Pancreas (tissue), 10 donors: ENCODE measurements around the gene AQP3. TPM values are rescaled to one million over a fixed set of nuclear protein-coding genes. Genes with fewer than 3 reads are reported as not detected.

Experiments used
- ATAC-seq, 4 donors: fragments of 200-7000 bp; cut with Tn5 transposase; one replicate each; pipeline versions ENCODE4 v1.8.0 to v1.9.1; 2020; ENCODE audit warnings: mild to moderate bottlenecking in 4 of 4, moderate library complexity in 4 of 4
- DNase-seq, 6 donors: peaks; one replicate each; pipeline ENCODE4 v3.0.0-alpha.2; 2020
- FAIRE-seq: peaks from 2 replicates; lab custom pipeline; 2012; peaks lifted over from hg19 to GRCh38; lab: Jason Lieb, UNC
- H3K27ac ChIP-seq, 4 donors: fragments of 200-600 bp; sonication (generic); 1 replicate in 3 of 4; 2 replicates in 1 of 4; pipeline versions ENCODE4 v1.5.0 to v1.8.0; 2020
- H3K27me3 ChIP-seq, 4 donors: fragments of 200-600 bp; one replicate each; pipeline ENCODE4 v1.8.0; 2021
- H3K36me3 ChIP-seq, 3 donors: fragments of 200-600 bp; sonication (generic) in 1 of 3; one replicate each; pipeline versions ENCODE4 v1.5.0 to v1.8.0; 2020 to 2021
- H3K4me1 ChIP-seq, 3 donors: fragments of 200-600 bp; one replicate each; pipeline ENCODE4 v1.8.0; 2021
- H3K4me3 ChIP-seq, 4 donors: fragments of 200-600 bp; sonication (generic) in 2 of 4; one replicate each; pipeline versions ENCODE4 v1.5.0 to v1.8.0; 2020 to 2021
- H3K9me3 ChIP-seq, 4 donors: fragments of 200-600 bp; one replicate each; pipeline ENCODE4 v1.8.0; 2021
- WGBS, 2 donors: extraction: QIAGEN DNeasy Blood & Tissue Kit; methylation state at CpG; one replicate each; pipeline ENCODE4 v1.1.7; 2013; 5-methylcytosine and 5-hydroxymethylcytosine counted together
- intact Hi-C, 3 donors: fragments of 100-400 bp; cut with DNase I; formaldehyde crosslinking; loops; one replicate each; pipeline versions ENCODE4 v1.11.1 to v1.14.2; 2022
- polyA plus RNA-seq, 2 donors: library from polyadenylated mRNA; stranded (reverse); fragments of 200-250 nt; gene quantifications; one replicate each; pipeline ENCODE4 v1.2.3, GENCODE V29; 2013
- total RNA-seq, 6 donors: library from RNA; stranded (reverse); fragmentation: NEBNext Ultra II Directional in 4 of 6; extraction: Animal tissue kit (Norgen Biotek cat#: 25700) in 4 of 6; gene quantifications; one replicate each; pipeline versions ENCODE4 v1.2.1 to v1.2.4, GENCODE V29; 2021 to 2023
- TF ChIP-seq, protein P1 (sequence below), 4 donors: fragments of 200-600 bp; sonication (generic) in 3 of 4; IDR thresholded peaks; one replicate each; pipeline versions ENCODE4 v1.5.0 to v1.8.0; 2021; ENCODE audit warnings: antibody characterized with exemption in 4 of 4
- donor health status: healthy with polysubstance abuse.
- donor health status: DM: no; HTN: no; CAD: no; lungs with moderate emphysema.
- donor health status: DM: no; HTN: no; CAD: no.
- donor health status: control.
- donor health status: control.
- donor health status: Bipolar disorder and iron deficiency.
- donor health status: DM: yes; HTN: yes; CAD: no.
- donor health status: DM: no; HTN: no; CAD: no.
- donor health status: DM: no; HTN: no; CAD: no.
- donor health status: DM: yes; HTN: yes; CAD: no.

Gene AQP3
- total and polyA plus RNA-seq, 8 donors, result 18.3 to 39.0 (median 21.9) TPM

GRCh38 chr9:33472171-33472880 is 24.9 kb upstream of the AQP3 start:
- ATAC-seq (no peak), FAIRE-seq (no peak), DNase-seq (no peak)
- WGBS, 2 donors, result 75 to 86% methylated on average over 16 of the region's 16 CpGs
- intact Hi-C loops, result no loop called here
- H3K27ac ChIP-seq, result no peak overlapping the region
- H3K4me3 ChIP-seq, result peak overlapping the region in 3 of 4 donors; percentile 88 to 100 (median 99)
- no peaks in the 10 kb centered on the region for H3K9me3 ChIP-seq
- H3K27me3 ChIP-seq, result no peaks in the 10 kb centered on the region
- TF ChIP-seq, protein P1, sequence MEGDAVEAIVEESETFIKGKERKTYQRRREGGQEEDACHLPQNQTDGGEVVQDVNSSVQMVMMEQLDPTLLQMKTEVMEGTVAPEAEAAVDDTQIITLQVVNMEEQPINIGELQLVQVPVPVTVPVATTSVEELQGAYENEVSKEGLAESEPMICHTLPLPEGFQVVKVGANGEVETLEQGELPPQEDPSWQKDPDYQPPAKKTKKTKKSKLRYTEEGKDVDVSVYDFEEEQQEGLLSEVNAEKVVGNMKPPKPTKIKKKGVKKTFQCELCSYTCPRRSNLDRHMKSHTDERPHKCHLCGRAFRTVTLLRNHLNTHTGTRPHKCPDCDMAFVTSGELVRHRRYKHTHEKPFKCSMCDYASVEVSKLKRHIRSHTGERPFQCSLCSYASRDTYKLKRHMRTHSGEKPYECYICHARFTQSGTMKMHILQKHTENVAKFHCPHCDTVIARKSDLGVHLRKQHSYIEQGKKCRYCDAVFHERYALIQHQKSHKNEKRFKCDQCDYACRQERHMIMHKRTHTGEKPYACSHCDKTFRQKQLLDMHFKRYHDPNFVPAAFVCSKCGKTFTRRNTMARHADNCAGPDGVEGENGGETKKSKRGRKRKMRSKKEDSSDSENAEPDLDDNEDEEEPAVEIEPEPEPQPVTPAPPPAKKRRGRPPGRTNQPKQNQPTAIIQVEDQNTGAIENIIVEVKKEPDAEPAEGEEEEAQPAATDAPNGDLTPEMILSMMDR (IDR thresholded peaks at IDR 0.05), result no peak
- H3K36me3 ChIP-seq, result peaks cover 8 to 29% (median 13%) of the 10 kb centered on the region in 3 donors
- H3K4me1 ChIP-seq, result peaks cover 10 to 17% (median 11%) of the 10 kb centered on the region in 3 donors

GRCh38 chr9:33471361-33471760 is 24.0 kb upstream of the AQP3 start:
- TF ChIP-seq, protein P1 (IDR thresholded peaks at IDR 0.05), result no peak
- Histone ChIP-seq H3K27ac (no peak overlapping the region), H3K36me3 (peaks cover 13 to 37% (median 14%) of the 10 kb centered on the region in 3 donors), H3K27me3 (no peaks in the 10 kb centered on the region), H3K4me3 (no peak overlapping the region), H3K9me3 (no peaks in the 10 kb centered on the region), H3K4me1 (peaks cover 10 to 17% (median 11%) of the 10 kb centered on the region in 3 donors)
- intact Hi-C loops, result no loop called here
- ATAC-seq (no peak), FAIRE-seq (no peak), DNase-seq (no peak)
- WGBS, 2 donors, result 78 to 83% methylated on average over 2 of the region's 2 CpGs

GRCh38 chr9:33469891-33470290 is 22.5 kb upstream of the AQP3 start:
- H3K4me3 ChIP-seq, result no peak overlapping the region
- no peak overlapping the region for H3K27ac ChIP-seq
- peaks cover 10 to 17% (median 11%) of the 10 kb centered on the region in 3 donors for H3K4me1 ChIP-seq
- ATAC-seq, result no peak
- 88 to 92% methylated on average over 6 of the region's 6 CpGs for WGBS, 2 donors
- TF ChIP-seq, protein P1 (IDR thresholded peaks at IDR 0.05), result no peak
- H3K9me3 ChIP-seq, result no peaks in the 10 kb centered on the region
- DNase-seq, result peak in 2 of 6 donors; percentile 2 to 33
- H3K27me3 ChIP-seq, result no peaks in the 10 kb centered on the region
- no peak for FAIRE-seq
- peaks cover 13 to 52% (median 29%) of the 10 kb centered on the region in 3 donors for H3K36me3 ChIP-seq
- intact Hi-C loops, result loop anchor here in 2 of 3 donors (10.0 kb wide), 3 partner anchors 65 to 165 kb away; partner anchors contain the start of gene AQP7 (in 1 of the 2)

DNA sequence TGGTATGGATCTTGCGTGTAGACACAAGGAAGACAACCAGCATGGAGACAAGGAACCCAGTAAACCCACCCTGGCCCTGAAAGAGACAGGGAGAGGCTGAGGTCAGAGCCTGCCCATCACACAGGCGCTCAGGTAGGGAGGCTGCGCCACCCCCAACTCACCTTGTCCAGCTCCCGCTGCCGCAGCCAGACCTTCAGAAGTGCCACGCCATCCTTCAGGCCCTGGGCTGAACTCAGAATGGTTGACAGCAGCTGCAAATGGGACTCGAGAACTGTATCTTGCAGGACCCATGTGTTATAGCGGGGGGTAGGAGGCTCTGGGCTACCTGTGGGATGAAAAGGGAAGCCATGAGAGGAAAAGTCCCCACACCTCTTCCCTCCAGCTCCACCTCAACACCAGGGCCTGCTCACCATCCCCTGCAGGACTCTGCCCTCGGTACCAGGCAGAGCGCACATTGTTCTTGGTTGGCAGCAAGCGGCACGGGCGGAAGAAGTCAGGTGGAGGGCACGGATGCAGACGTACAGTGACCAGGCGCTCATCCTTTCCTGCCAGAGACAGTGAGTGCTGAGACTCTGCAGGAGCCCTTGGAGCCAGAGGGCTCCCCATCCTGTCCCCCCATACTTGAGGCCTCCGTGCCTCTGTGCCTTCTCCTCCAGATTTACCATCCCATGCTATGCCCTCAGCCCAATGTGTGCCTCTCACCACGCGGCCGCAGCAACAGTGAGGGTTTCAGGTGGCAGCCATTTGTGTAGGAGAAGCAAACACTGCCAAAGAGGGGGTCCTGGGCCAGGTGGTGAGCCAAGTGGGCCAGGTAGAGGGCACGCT is 21.6 kb upstream of the AQP3 start:
- no peak overlapping the region for H3K27ac ChIP-seq
- intact Hi-C loops, result loop anchor here in 2 of 3 donors (10.0 kb wide), 3 partner anchors 64 to 164 kb away; partner anchors contain the start of gene AQP7 (in 1 of the 2)
- H3K36me3 ChIP-seq, result peaks cover 13 to 55% (median 32%) of the 10 kb centered on the region in 3 donors
- 93 to 96% methylated on average over 21 of the region's 21 CpGs for WGBS, 2 donors
- H3K4me3 ChIP-seq, result no peak overlapping the region
- no peaks in the 10 kb centered on the region for H3K9me3 ChIP-seq
- FAIRE-seq (no peak), DNase-seq (peak in 2 of 6 donors; percentile 4 to 34), ATAC-seq (no peak)
- H3K27me3 ChIP-seq, result no peaks in the 10 kb centered on the region
- peaks cover 10 to 14% (median 11%) of the 10 kb centered on the region in 3 donors for H3K4me1 ChIP-seq
- TF ChIP-seq, protein P1 (IDR thresholded peaks at IDR 0.05), result no peak
